Activated CD8-positive, alpha-beta memory T cell treated with anti-CD3 and anti-CD28 coated beads, Interleukin-2, amount 10 ng/mL, durations not matched to agents 7 days and 5 days (primary cell): ENCODE data around the gene SPAG16. TPM values are rescaled to one million over a fixed set of nuclear protein-coding genes. Genes with fewer than 3 reads are reported as not detected.

Source experiments
- ATAC-seq: fragments of 150-1000 bp; cut with Tn5 transposase; one replicate; pipeline ENCODE4 v1.10.0; 2021; ENCODE audit warnings: moderate library complexity
- CTCF ChIA-PET: fragments of 350-600 bp; sonication (Branson Sonifier 250); formaldehyde crosslinking; loops from one replicate; lab custom pipeline; 2021; ENCODE audit warnings: antibody characterized with exemption; lab: Charles Lee
- DNase-seq: peaks from one replicate; pipeline ENCODE4 v3.0.0-alpha.2; 2020
- H3K27ac Mint-ChIP-seq: one replicate; pipeline ENCODE4 v1.8.0; 2021; ENCODE audit warnings: mild to moderate bottlenecking, mixed read lengths
- H3K27me3 Mint-ChIP-seq: one replicate; pipeline ENCODE4 v1.8.0; 2021; ENCODE audit warnings: mixed read lengths
- H3K36me3 Mint-ChIP-seq: one replicate; pipeline ENCODE4 v1.8.0; 2021; ENCODE audit warnings: mild to moderate bottlenecking, mixed read lengths
- H3K4me1 Mint-ChIP-seq: one replicate; pipeline ENCODE4 v1.8.0; 2021; ENCODE audit warnings: mixed read lengths
- H3K4me3 Mint-ChIP-seq: one replicate; pipeline ENCODE4 v1.8.0; 2021; ENCODE audit warnings: mild to moderate bottlenecking, moderate library complexity, mixed read lengths
- H3K9me3 Mint-ChIP-seq: one replicate; pipeline ENCODE4 v1.8.0; 2022; ENCODE audit warnings: low read depth, mixed read lengths
- total RNA-seq, 2 experiments: library from RNA; stranded (reverse); gene quantifications; one replicate each; pipeline ENCODE4 v1.2.3, GENCODE V29; 2021

The SPAG16 gene
- total RNA-seq, 2 experiments from 2014 or later = 7.4 to 10.1 TPM

- Mint-ChIP-seq H3K27me3 (no peaks in the 10 kb centered on the region), H3K36me3 (peaks cover 1% of the 10 kb centered on the region), H3K4me1 (no peaks in the 10 kb centered on the region), H3K27ac (no peak overlapping the region), H3K4me3 (no peak overlapping the region), H3K9me3 (peaks cover 3% of the 10 kb centered on the region)
- DNase-seq = no peak
- CTCF ChIA-PET = no interaction called here
- no peak for ATAC-seq
Measured at GRCh38 chr2:213723707-213724106, 439.4 kb downstream of the SPAG16 start.

- H3K36me3 Mint-ChIP-seq = no peaks in the 10 kb centered on the region
- H3K4me3 Mint-ChIP-seq = no peak overlapping the region
- ATAC-seq (no peak), DNase-seq (no peak)
- no peaks in the 10 kb centered on the region for H3K27me3 Mint-ChIP-seq
- peaks cover 3% of the 10 kb centered on the region for H3K9me3 Mint-ChIP-seq
- H3K27ac Mint-ChIP-seq = no peak overlapping the region
- CTCF ChIA-PET = no interaction called here
- H3K4me1 Mint-ChIP-seq = no peaks in the 10 kb centered on the region
Measured at GRCh38 chr2:213726101-213726500, 441.8 kb downstream of the SPAG16 start.

GRCh38 chr2:213733893-213734292 is 449.6 kb downstream of the SPAG16 start:
- CTCF ChIA-PET = no interaction called here
- H3K4me1 Mint-ChIP-seq = no peaks in the 10 kb centered on the region

GRCh38 chr2:213740453-213740852 is 456.2 kb downstream of the SPAG16 start:
- DNase-seq = no peak
- H3K36me3 Mint-ChIP-seq = no peaks in the 10 kb centered on the region
- ATAC-seq = no peak
- CTCF ChIA-PET = no interaction called here
- no peak overlapping the region for H3K27ac Mint-ChIP-seq
- no peaks in the 10 kb centered on the region for H3K27me3 Mint-ChIP-seq
- no peaks in the 10 kb centered on the region for H3K4me1 Mint-ChIP-seq
- H3K4me3 Mint-ChIP-seq = no peak overlapping the region
- no peaks in the 10 kb centered on the region for H3K9me3 Mint-ChIP-seq

More at GRCh38 chr2:213733893-213734292, 449.6 kb downstream of the SPAG16 start:
- DNase-seq (no peak), ATAC-seq (no peak)
- Mint-ChIP-seq H3K36me3 (no peaks in the 10 kb centered on the region), H3K4me3 (no peak overlapping the region), H3K27ac (no peak overlapping the region), H3K27me3 (no peaks in the 10 kb centered on the region), H3K9me3 (no peaks in the 10 kb centered on the region)

- H3K27ac Mint-ChIP-seq = no peak overlapping the region
- CTCF ChIA-PET = interaction anchor here (0.5 kb wide), 1 partner anchor 34 kb away, joined by 3 read pairs; no protein-coding TSS in a partner anchor
- ATAC-seq = no peak
- H3K9me3 Mint-ChIP-seq = no peaks in the 10 kb centered on the region
- no peaks in the 10 kb centered on the region for H3K4me1 Mint-ChIP-seq
- H3K36me3 Mint-ChIP-seq = no peaks in the 10 kb centered on the region
- H3K4me3 Mint-ChIP-seq = no peak overlapping the region
- H3K27me3 Mint-ChIP-seq = no peaks in the 10 kb centered on the region
- no peak for DNase-seq
Measured at GRCh38 chr2:213751446-213751845, 467.2 kb downstream of the SPAG16 start.

- no peak overlapping the region for H3K27ac Mint-ChIP-seq
- H3K9me3 Mint-ChIP-seq = no peaks in the 10 kb centered on the region
- no peak for ATAC-seq
- CTCF ChIA-PET = no interaction called here
- no peaks in the 10 kb centered on the region for H3K36me3 Mint-ChIP-seq
- H3K4me1 Mint-ChIP-seq = no peaks in the 10 kb centered on the region
- no peak overlapping the region for H3K4me3 Mint-ChIP-seq
- no peaks in the 10 kb centered on the region for H3K27me3 Mint-ChIP-seq
- DNase-seq = no peak
Measured at GRCh38 chr2:213752575-213752974, 468.3 kb downstream of the SPAG16 start.

- Mint-ChIP-seq H3K4me1 (no peaks in the 10 kb centered on the region), H3K27me3 (no peaks in the 10 kb centered on the region), H3K27ac (no peak overlapping the region), H3K36me3 (no peaks in the 10 kb centered on the region), H3K4me3 (no peak overlapping the region), H3K9me3 (no peaks in the 10 kb centered on the region)
- CTCF ChIA-PET = no interaction called here
- ATAC-seq (no peak), DNase-seq (no peak)
Measured at GRCh38 chr2:213757525-213757924, 473.3 kb downstream of the SPAG16 start.

GRCh38 chr2:213763354-213763753 is 479.1 kb downstream of the SPAG16 start:
- Mint-ChIP-seq H3K4me3 (no peak overlapping the region), H3K9me3 (no peaks in the 10 kb centered on the region), H3K27ac (no peak overlapping the region), H3K27me3 (no peaks in the 10 kb centered on the region), H3K4me1 (no peaks in the 10 kb centered on the region), H3K36me3 (no peaks in the 10 kb centered on the region)
- no peak for DNase-seq
- no peak for ATAC-seq
- CTCF ChIA-PET = no interaction called here

- ATAC-seq = no peak
- H3K4me1 Mint-ChIP-seq = no peaks in the 10 kb centered on the region
- CTCF ChIA-PET = no interaction called here
- no peaks in the 10 kb centered on the region for H3K9me3 Mint-ChIP-seq
- no peaks in the 10 kb centered on the region for H3K36me3 Mint-ChIP-seq
- no peak overlapping the region for H3K4me3 Mint-ChIP-seq
- H3K27me3 Mint-ChIP-seq = no peaks in the 10 kb centered on the region
- no peak for DNase-seq
- no peak overlapping the region for H3K27ac Mint-ChIP-seq
Measured at GRCh38 chr2:213763963-213764362, 479.7 kb downstream of the SPAG16 start.

GRCh38 chr2:213764849-213765248 is 480.6 kb downstream of the SPAG16 start:
- H3K36me3 Mint-ChIP-seq = no peaks in the 10 kb centered on the region
- CTCF ChIA-PET = no interaction called here

GRCh38 chr2:213766062-213766461 is 481.8 kb downstream of the SPAG16 start:
- Mint-ChIP-seq H3K36me3 (no peaks in the 10 kb centered on the region), H3K4me1 (no peaks in the 10 kb centered on the region), H3K27me3 (no peaks in the 10 kb centered on the region), H3K9me3 (no peaks in the 10 kb centered on the region), H3K4me3 (no peak overlapping the region), H3K27ac (no peak overlapping the region)
- DNase-seq = no peak
- CTCF ChIA-PET = no interaction called here
- ATAC-seq = no peak

More at GRCh38 chr2:213764849-213765248, 480.6 kb downstream of the SPAG16 start:
- Mint-ChIP-seq H3K4me1 (no peaks in the 10 kb centered on the region), H3K9me3 (no peaks in the 10 kb centered on the region), H3K27me3 (no peaks in the 10 kb centered on the region), H3K4me3 (no peak overlapping the region), H3K27ac (no peak overlapping the region)
- ATAC-seq (no peak), DNase-seq (no peak)

GRCh38 chr2:213766465-213766901 is 482.2 kb downstream of the SPAG16 start:
- Mint-ChIP-seq H3K27ac (no peak overlapping the region), H3K36me3 (no peaks in the 10 kb centered on the region), H3K27me3 (no peaks in the 10 kb centered on the region), H3K4me3 (no peak overlapping the region), H3K9me3 (no peaks in the 10 kb centered on the region), H3K4me1 (no peaks in the 10 kb centered on the region)
- ATAC-seq = no peak
- CTCF ChIA-PET = no interaction called here
- no peak for DNase-seq

GRCh38 chr2:213787869-213788268 is 503.6 kb downstream of the SPAG16 start:
- H3K27me3 Mint-ChIP-seq = no peaks in the 10 kb centered on the region
- CTCF ChIA-PET = no interaction called here
- ATAC-seq (no peak), DNase-seq (no peak)
- H3K9me3 Mint-ChIP-seq = no peaks in the 10 kb centered on the region
- H3K36me3 Mint-ChIP-seq = no peaks in the 10 kb centered on the region
- H3K27ac Mint-ChIP-seq = no peak overlapping the region
- no peaks in the 10 kb centered on the region for H3K4me1 Mint-ChIP-seq
- H3K4me3 Mint-ChIP-seq = no peak overlapping the region

- Mint-ChIP-seq H3K27me3 (no peaks in the 10 kb centered on the region), H3K4me3 (no peak overlapping the region), H3K9me3 (no peaks in the 10 kb centered on the region), H3K36me3 (no peaks in the 10 kb centered on the region), H3K27ac (no peak overlapping the region), H3K4me1 (no peaks in the 10 kb centered on the region)
- DNase-seq = no peak
- ATAC-seq = no peak
- CTCF ChIA-PET = no interaction called here
Measured at GRCh38 chr2:213789940-213790339, 505.7 kb downstream of the SPAG16 start.

- ATAC-seq (no peak), DNase-seq (no peak)
- H3K9me3 Mint-ChIP-seq = no peaks in the 10 kb centered on the region
- CTCF ChIA-PET = interaction anchor here (0.7 kb wide), 1 partner anchor 155 kb away, joined by 4 read pairs; no protein-coding TSS in a partner anchor
- no peak overlapping the region for H3K4me3 Mint-ChIP-seq
- H3K36me3 Mint-ChIP-seq = no peaks in the 10 kb centered on the region
- no peaks in the 10 kb centered on the region for H3K27me3 Mint-ChIP-seq
- no peak overlapping the region for H3K27ac Mint-ChIP-seq
- no peaks in the 10 kb centered on the region for H3K4me1 Mint-ChIP-seq
Measured at GRCh38 chr2:213792045-213792444, 507.8 kb downstream of the SPAG16 start.
